Ascending aorta (tissue), 2 donors: Measurements from ENCODE around the gene CCDC187. TPM values are rescaled to one million over a fixed set of nuclear protein-coding genes. Genes with fewer than 3 reads are reported as not detected.

ENCODE experiments used
- DNase-seq, 2 donors: peaks; one replicate each; pipeline ENCODE4 v3.0.0-alpha.2; 2019; ENCODE audit warnings: low spot score in 2 of 2
- H3K27ac ChIP-seq, 2 donors: fragments of 200-600 bp; sonication (generic); one replicate each; pipeline ENCODE4 v1.5.1; 2016 to 2017; ENCODE audit warnings: mild to moderate bottlenecking in 1 of 2
- H3K27me3 ChIP-seq: fragments of 200-600 bp; sonication (generic); one replicate; pipeline ENCODE4 v1.5.1; 2017
- H3K36me3 ChIP-seq, 2 donors: fragments of 200-600 bp; sonication (generic); one replicate each; pipeline ENCODE4 v1.5.1; 2016
- H3K4me1 ChIP-seq, 2 donors: fragments of 200-600 bp; sonication (generic); one replicate each; pipeline ENCODE4 v1.5.1; 2016 to 2017; ENCODE audit warnings: mild to moderate bottlenecking in 1 of 2
- H3K4me3 ChIP-seq, 2 donors: fragments of 200-600 bp; sonication (generic); one replicate each; pipeline ENCODE4 v1.5.1; 2016 to 2017; ENCODE audit warnings: mild to moderate bottlenecking in 1 of 2
- H3K9me3 ChIP-seq, 2 donors: fragments of 200-600 bp; sonication (generic); one replicate each; pipeline ENCODE4 v1.5.1; 2016
- intact Hi-C: fragments of 100-400 bp; cut with DNase I; formaldehyde crosslinking; loops from one replicate; pipeline ENCODE4 v1.15.1; 2023
- total RNA-seq: library from RNA; depleted of rRNA; stranded (reverse); fragments of >200 nt; gene quantifications from one replicate; pipeline ENCODE4 v1.1.0, GENCODE V29; 2016
- TF ChIP-seq, protein P1 (sequence below), 3 experiments: fragments of 200-600 bp in 2 of 3; fragments of 450-650 bp in 1 of 3; sonication (generic) in 2 of 3; IDR thresholded peaks; one replicate each; pipeline ENCODE4 v1.5.1; 2016 to 2019; ENCODE audit warnings: antibody characterized with exemption in 3 of 3, mild to moderate bottlenecking in 1 of 3, moderate library complexity in 1 of 3

Gene CCDC187
- total RNA-seq, 1 donor from 2014 or later, result under 0.01 TPM

DNA sequence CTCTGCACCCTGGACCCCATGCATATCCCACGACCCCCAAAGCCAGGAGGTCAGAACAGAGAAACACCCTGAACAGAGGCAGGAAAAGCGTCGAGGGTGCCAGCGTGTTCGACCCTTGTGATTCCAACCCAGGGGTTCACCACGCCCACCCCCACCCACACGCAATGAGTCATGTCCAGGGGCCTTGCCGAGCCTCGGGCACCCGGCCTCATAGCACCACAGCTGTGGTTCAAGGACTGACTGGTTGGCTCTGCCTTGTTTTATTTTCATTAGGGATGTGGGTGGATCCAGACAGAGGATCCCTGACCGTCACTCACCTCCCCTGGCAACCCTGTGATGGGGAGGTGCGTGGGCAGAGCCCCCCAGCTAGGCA, 48.7 kb downstream of the CCDC187 start:
- no peak overlapping the region for H3K27ac ChIP-seq
- TF ChIP-seq, protein P1, sequence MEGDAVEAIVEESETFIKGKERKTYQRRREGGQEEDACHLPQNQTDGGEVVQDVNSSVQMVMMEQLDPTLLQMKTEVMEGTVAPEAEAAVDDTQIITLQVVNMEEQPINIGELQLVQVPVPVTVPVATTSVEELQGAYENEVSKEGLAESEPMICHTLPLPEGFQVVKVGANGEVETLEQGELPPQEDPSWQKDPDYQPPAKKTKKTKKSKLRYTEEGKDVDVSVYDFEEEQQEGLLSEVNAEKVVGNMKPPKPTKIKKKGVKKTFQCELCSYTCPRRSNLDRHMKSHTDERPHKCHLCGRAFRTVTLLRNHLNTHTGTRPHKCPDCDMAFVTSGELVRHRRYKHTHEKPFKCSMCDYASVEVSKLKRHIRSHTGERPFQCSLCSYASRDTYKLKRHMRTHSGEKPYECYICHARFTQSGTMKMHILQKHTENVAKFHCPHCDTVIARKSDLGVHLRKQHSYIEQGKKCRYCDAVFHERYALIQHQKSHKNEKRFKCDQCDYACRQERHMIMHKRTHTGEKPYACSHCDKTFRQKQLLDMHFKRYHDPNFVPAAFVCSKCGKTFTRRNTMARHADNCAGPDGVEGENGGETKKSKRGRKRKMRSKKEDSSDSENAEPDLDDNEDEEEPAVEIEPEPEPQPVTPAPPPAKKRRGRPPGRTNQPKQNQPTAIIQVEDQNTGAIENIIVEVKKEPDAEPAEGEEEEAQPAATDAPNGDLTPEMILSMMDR (IDR thresholded peaks at IDR 0.05), result no peak
- H3K27me3 ChIP-seq, result no peaks in the 10 kb centered on the region
- H3K4me1 ChIP-seq, result no peaks in the 10 kb centered on the region
- no peaks in the 10 kb centered on the region for H3K36me3 ChIP-seq
- no peak for DNase-seq
- no peak overlapping the region for H3K4me3 ChIP-seq
- intact Hi-C loops, result no loop called here
- no peaks in the 10 kb centered on the region for H3K9me3 ChIP-seq

DNA sequence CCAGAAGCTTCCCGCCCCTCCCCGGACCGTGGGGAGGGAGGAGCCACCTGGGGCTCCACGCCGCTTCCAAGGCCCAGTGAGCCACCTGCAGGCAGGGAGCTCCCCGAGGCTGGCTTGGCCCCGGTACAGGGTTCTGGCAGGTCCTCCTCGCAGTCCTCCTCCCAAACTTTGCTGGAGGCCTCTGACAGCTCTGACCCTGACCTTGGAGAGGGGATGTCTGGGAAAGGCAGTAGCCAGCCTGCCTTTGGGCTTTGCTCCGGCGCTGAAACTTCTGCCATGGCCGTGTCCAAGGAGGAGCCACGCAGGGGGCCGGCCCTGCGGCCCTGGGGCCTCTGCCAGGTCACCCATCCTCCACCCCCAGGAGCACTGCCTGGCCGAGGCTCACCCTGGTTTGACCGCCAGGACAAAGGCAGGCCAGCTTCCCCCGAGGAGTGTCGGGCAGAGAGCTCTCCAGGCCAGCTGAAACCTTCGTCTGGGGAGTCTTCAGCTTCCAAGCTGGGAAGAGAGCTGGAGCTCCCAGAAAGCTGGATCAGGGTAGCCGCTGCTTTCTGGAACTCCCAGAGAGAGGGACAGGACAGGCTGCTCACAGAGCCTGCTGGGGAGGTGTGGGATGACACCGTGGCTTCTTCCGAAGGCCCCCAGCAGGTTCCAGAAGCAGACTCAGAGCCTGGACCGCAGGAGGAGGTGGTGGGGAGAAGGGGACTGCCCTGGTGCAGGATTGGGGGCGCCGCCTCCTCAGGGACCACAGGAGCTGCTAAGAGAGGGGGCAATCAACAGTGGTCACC, 49.3 kb downstream of the CCDC187 start:
- Histone ChIP-seq H3K4me1 (no peaks in the 10 kb centered on the region), H3K27ac (no peak overlapping the region), H3K9me3 (no peaks in the 10 kb centered on the region), H3K4me3 (no peak overlapping the region), H3K36me3 (no peaks in the 10 kb centered on the region), H3K27me3 (no peaks in the 10 kb centered on the region)
- intact Hi-C loops, result no loop called here
- no peak for DNase-seq
- TF ChIP-seq, protein P1 (IDR thresholded peaks at IDR 0.05), result no peak

DNA sequence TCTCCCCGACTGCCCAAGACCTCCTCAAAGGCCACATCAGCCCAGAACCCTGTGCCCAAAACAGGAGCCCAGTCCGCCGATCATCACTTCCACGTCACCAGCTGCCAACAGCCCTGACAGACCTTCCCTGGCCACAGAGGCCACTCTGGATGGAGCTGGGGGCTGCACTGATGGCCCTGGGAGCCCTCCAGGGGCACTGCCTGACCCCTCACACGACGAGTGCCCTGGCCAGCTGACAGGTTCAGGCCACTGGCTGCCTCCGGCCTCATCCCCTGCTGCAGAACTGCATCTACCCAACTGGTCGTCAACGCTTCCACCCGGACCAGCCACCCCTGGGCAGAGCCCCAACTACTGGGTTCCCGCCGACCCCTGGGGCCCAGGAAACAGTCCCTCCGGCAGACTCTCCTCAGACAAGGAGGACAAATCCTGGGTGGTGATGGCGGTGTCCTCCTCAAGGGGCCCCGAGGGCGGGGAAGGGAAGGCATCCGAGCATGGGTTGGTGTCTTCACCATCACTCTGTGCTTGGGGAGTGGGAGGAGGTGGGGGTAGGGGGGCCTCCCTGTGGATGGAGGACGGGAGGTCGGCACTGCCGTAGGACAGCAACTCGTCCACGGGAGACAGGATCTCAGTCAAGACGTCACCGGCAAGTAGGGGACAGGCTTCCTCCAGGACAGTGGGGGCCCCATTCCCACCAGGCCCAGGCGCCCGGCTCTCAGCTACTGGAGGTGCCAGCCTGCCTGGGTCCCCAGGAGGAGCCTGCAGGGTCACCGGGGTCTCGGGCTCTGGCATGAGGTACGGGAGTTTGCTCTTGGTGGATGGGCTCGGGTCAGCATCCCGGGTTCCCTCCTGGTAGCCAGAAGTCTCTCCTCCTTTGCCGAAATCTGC, 50.4 kb downstream of the CCDC187 start:
- Histone ChIP-seq H3K4me1 (no peaks in the 10 kb centered on the region), H3K36me3 (no peaks in the 10 kb centered on the region), H3K4me3 (no peak overlapping the region), H3K27me3 (no peaks in the 10 kb centered on the region), H3K27ac (no peak overlapping the region), H3K9me3 (no peaks in the 10 kb centered on the region)
- TF ChIP-seq, protein P1 (IDR thresholded peaks at IDR 0.05), result no peak
- intact Hi-C loops, result no loop called here
- no peak for DNase-seq

DNA sequence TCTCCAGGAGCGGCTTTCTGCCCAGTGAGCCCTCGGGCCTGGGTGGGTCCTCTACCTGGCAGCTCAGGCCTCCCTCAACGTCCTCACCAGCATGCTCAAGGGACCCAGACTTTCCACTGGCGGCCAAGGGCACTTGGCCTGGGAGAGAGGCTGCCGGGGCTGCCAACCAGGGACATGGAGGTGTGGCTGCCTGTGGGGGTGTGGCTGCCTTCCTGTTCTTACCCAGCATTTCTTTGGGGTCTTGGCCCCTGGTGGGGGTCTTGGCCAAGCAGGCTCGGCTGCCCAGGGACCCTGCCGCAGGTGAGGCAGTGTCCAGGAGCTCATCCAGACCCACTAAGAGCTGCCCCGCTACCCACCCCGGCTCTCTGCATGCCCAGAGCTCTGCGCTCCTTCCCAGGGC, 51.0 kb downstream of the CCDC187 start:
- no peaks in the 10 kb centered on the region for H3K9me3 ChIP-seq
- no peaks in the 10 kb centered on the region for H3K27me3 ChIP-seq
- DNase-seq, result no peak
- H3K4me1 ChIP-seq, result no peaks in the 10 kb centered on the region
- intact Hi-C loops, result no loop called here
- no peaks in the 10 kb centered on the region for H3K36me3 ChIP-seq
- TF ChIP-seq, protein P1 (IDR thresholded peaks at IDR 0.05), result no peak
- H3K4me3 ChIP-seq, result no peak overlapping the region
- no peak overlapping the region for H3K27ac ChIP-seq

DNA sequence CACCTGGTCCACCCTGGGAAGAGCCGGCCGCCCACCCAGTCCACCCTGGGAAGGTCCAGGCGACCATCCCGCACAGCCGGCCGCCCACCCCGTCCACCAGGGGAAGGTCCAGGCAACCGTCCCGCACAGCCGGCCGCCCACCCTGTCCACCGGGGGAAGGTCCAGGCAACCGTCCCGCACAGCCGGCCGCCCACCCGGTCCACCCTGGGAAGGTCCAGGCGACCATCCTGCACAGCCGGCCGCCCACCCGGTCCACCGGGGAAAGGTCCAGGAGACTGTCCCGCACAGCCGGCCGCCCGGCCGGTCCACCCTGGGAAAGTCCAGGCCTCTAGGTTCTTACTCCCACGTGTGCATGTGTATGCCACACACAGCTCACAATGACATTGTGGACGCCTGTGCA, 51.6 kb downstream of the CCDC187 start:
- no peak overlapping the region for H3K27ac ChIP-seq
- no peaks in the 10 kb centered on the region for H3K27me3 ChIP-seq
- TF ChIP-seq, protein P1 (IDR thresholded peaks at IDR 0.05), result no peak
- no peaks in the 10 kb centered on the region for H3K36me3 ChIP-seq
- no peak for DNase-seq
- H3K4me3 ChIP-seq, result no peak overlapping the region
- no peaks in the 10 kb centered on the region for H3K4me1 ChIP-seq
- H3K9me3 ChIP-seq, result no peaks in the 10 kb centered on the region
- intact Hi-C loops, result no loop called here
